HEK293T (cell line): ENCODE data around the gene PLAC8.
"Not testable (repeated sequence)": the region's sequence is repeated elsewhere in the genome, so short reads cannot be mapped to it uniquely, and the experiment has no call there.

Experiments used
- CTCF ChIA-PET: fragments of 350-600 bp; formaldehyde crosslinking; extraction: SDS; loops from one replicate; lab custom pipeline; 2021; ENCODE audit warnings: antibody characterized with exemption, inconsistent platforms; lab: Yijun Ruan, JAX
- POLR2A ChIA-PET: fragments of 350-600 bp; formaldehyde crosslinking; extraction: SDS; loops from one replicate; lab custom pipeline; 2020; ENCODE audit warnings: antibody characterized with exemption, inconsistent platforms; lab: Yijun Ruan, JAX
- DNase-seq: peaks from one replicate; pipeline ENCODE4 v3.0.0; 2012; ENCODE audit warnings: mixed read lengths; ENCODE audit errors: extremely low spot score
- ARNT ChIP-seq: fragments of 450-650 bp; IDR thresholded peaks from 2 replicates; pipeline ENCODE4 v1.6.1; 2017; ENCODE audit warnings: mild to moderate bottlenecking
- BHLHE40 ChIP-seq: fragments of 450-650 bp; IDR thresholded peaks from 2 replicates; pipeline ENCODE4 v1.6.1; 2016; ENCODE audit warnings: mild to moderate bottlenecking, moderate library complexity, borderline replicate concordance
- CTBP1 ChIP-seq: fragments of 450-650 bp; IDR thresholded peaks from 2 replicates; pipeline ENCODE4 v1.6.1; 2016; ENCODE audit warnings: borderline replicate concordance
- ELF4 ChIP-seq: fragments of 450-650 bp; IDR thresholded peaks from 2 replicates; pipeline ENCODE4 v1.6.1; 2017; ENCODE audit warnings: antibody characterized with exemption
- FOXA1 ChIP-seq: fragments of 450-650 bp; IDR thresholded peaks from 2 replicates; pipeline ENCODE4 v1.6.1; 2016; ENCODE audit warnings: mild to moderate bottlenecking
- FOXK2 ChIP-seq: fragments of 450-650 bp; IDR thresholded peaks from 2 replicates; pipeline ENCODE4 v1.6.1; 2016; ENCODE audit warnings: mild to moderate bottlenecking
- FOXM1 ChIP-seq: fragments of 450-650 bp; IDR thresholded peaks from 2 replicates; pipeline ENCODE4 v1.6.1; 2017; ENCODE audit warnings: mild to moderate bottlenecking, borderline replicate concordance
- HDGF ChIP-seq: fragments of 450-650 bp; IDR thresholded peaks from 2 replicates; pipeline ENCODE4 v1.6.1; 2017; ENCODE audit warnings: antibody characterized with exemption, borderline replicate concordance
- L3MBTL2 ChIP-seq: fragments of 450-650 bp; conservative IDR thresholded peaks from 2 replicates; pipeline ENCODE4 v1.6.1; 2016; ENCODE audit warnings: mild to moderate bottlenecking
- LEF1 ChIP-seq: fragments of 450-650 bp; IDR thresholded peaks from 2 replicates; pipeline ENCODE4 v1.6.1; 2017; ENCODE audit warnings: mild to moderate bottlenecking, borderline replicate concordance
- NFRKB ChIP-seq: fragments of 450-650 bp; IDR thresholded peaks from 2 replicates; pipeline ENCODE4 v1.6.1; 2016; ENCODE audit warnings: mild to moderate bottlenecking, moderate library complexity
- PKNOX1 ChIP-seq: fragments of 450-650 bp; IDR thresholded peaks from 2 replicates; pipeline ENCODE4 v1.6.1; 2016
- SP1 ChIP-seq: fragments of 450-650 bp; IDR thresholded peaks from 2 replicates; pipeline ENCODE4 v1.6.1; 2017
- SUZ12 ChIP-seq: fragments of 450-650 bp; IDR thresholded peaks from 2 replicates; pipeline ENCODE4 v1.6.1; 2016; ENCODE audit warnings: mild to moderate bottlenecking
- TARDBP ChIP-seq: fragments of 450-650 bp; IDR thresholded peaks from 2 replicates; pipeline ENCODE4 v1.6.1; 2016
- ZNF384 ChIP-seq: fragments of 450-650 bp; IDR thresholded peaks from 2 replicates; pipeline ENCODE4 v1.6.1; 2016

Gene PLAC8

GRCh38 chr4:83075311-83076095, 39.0 kb downstream of the PLAC8 start:
- no peak for DNase-seq
- TF ChIP-seq FOXA1 = no peak
- TF ChIP-seq PKNOX1 = peak; percentile 32; the same call in 1 of the 2 replicates
- TF ChIP-seq BHLHE40 = no peak
- CTCF ChIA-PET = interaction anchor here (1.0 to 1.1 kb wide), 2 partner anchors 9 to 178 kb away, joined by 3 to 4 read pairs; no protein-coding TSS in a partner anchor
- POLR2A ChIA-PET = no interaction called here

- POLR2A ChIA-PET, DNase-seq: not testable (repeated sequence)
- CTCF ChIA-PET = interaction anchor here (0.6 to 1.0 kb wide), 5 partner anchors 20 to 186 kb away, joined by 3 to 4 read pairs (median 3); no protein-coding TSS in a partner anchor
Observed at GRCh38 chr4:83074783-83075182, 39.7 kb downstream of the PLAC8 start.

GRCh38 chr4:83074086-83074704, 40.3 kb downstream of the PLAC8 start:
- 0 out of 2 replicates have a peak, but pooled peaks have one; percentile 26 for TF ChIP-seq ZNF384
- TF ChIP-seq BHLHE40 = no peak
- ChIA-PET POLR2A (no interaction called here), CTCF (interaction anchor here (0.6 to 1.0 kb wide), 8 partner anchors 20 to 1266 kb away, joined by 3 to 5 read pairs (median 3); no protein-coding TSS in a partner anchor)
- peak; percentile 65 for DNase-seq

- CTCF ChIA-PET = interaction anchor here (1.2 to 1.4 kb wide), 2 partner anchors 182 to 210 kb away, joined by 3 read pairs; no protein-coding TSS in a partner anchor
- POLR2A ChIA-PET = no interaction called here
- DNase-seq = no peak
- TF ChIP-seq SUZ12 = no peak
- no peak for TF ChIP-seq ZNF384
- TF ChIP-seq ELF4 = no peak
- no peak for TF ChIP-seq CTBP1
- no peak for TF ChIP-seq FOXM1
- TF ChIP-seq LEF1 = no peak
- no peak for TF ChIP-seq BHLHE40
- no peak for TF ChIP-seq NFRKB
- TF ChIP-seq FOXA1 = no peak
- TF ChIP-seq FOXK2 = no peak
- no peak for TF ChIP-seq SP1
- no peak for TF ChIP-seq HDGF
- no peak for TF ChIP-seq L3MBTL2
- no peak for TF ChIP-seq TARDBP
- TF ChIP-seq PKNOX1 = no peak
- no peak for TF ChIP-seq ARNT
Observed at GRCh38 chr4:83071116-83071515, 43.4 kb downstream of the PLAC8 start.

GRCh38 chr4:83067058-83067639, 47.4 kb downstream of the PLAC8 start:
- POLR2A ChIA-PET = no interaction called here
- CTCF ChIA-PET = interaction anchor here (0.6 kb wide), 1 partner anchor 30 kb away, joined by 4 read pairs; no protein-coding TSS in a partner anchor

GRCh38 chr4:83065266-83065665, 49.3 kb downstream of the PLAC8 start:
- no peak for DNase-seq
- ChIA-PET CTCF (no interaction called here), POLR2A (no interaction called here)
- TF ChIP-seq FOXA1 (no peak), ZNF384 (no peak)

More at GRCh38 chr4:83067058-83067639, 47.4 kb downstream of the PLAC8 start:
- DNase-seq = no peak
- TF ChIP-seq TARDBP (no peak), FOXA1 (no peak), ZNF384 (peak; percentile 61), L3MBTL2 (no peak)

GRCh38 chr4:83062739-83063138, 51.8 kb downstream of the PLAC8 start:
- ChIA-PET CTCF (no interaction called here), POLR2A (no interaction called here)
- DNase-seq = no peak
- TF ChIP-seq NFRKB (no peak), FOXM1 (no peak), ARNT (no peak), SUZ12 (no peak), FOXK2 (no peak), ELF4 (no peak), BHLHE40 (no peak), L3MBTL2 (no peak), LEF1 (no peak), TARDBP (no peak), SP1 (no peak), PKNOX1 (no peak), CTBP1 (no peak), HDGF (no peak), FOXA1 (no peak), ZNF384 (no peak)
